Measurements from ENCODE around the gene NAIP. TPM values are rescaled to one million over a fixed set of nuclear protein-coding genes. Genes with fewer than 3 reads are reported as not detected.
"Not testable (repeated sequence)": the region's sequence is repeated elsewhere in the genome, so short reads cannot be mapped to it uniquely, and the experiment has no call there.

Gene NAIP
- total and polyA plus RNA-seq, 10 of the 15 experiments (the other 5 are each of a cell fraction or from before 2014, with no cell fraction given), result 1.8 to 6.4 (median 3.8) TPM

GRCh38 chr5:70984882-70985281 lies 40.3 kb downstream of the NAIP start:
- SMC1A ChIA-PET (ENCODE audit: uncharacterized antibody, unreplicated experiment); FAIRE-seq; H3K4me1 ChIP-seq (ENCODE audit: control insufficient read depth, insufficient read depth, low read length); DNase-seq (ENCODE audit: low read depth, low spot score); H2AFZ ChIP-seq (ENCODE audit: control insufficient read depth, low read depth, low read length); ATAC-seq; H3K79me2 ChIP-seq (ENCODE audit: control insufficient read depth, insufficient read depth, low read length); H3K27ac ChIP-seq (ENCODE audit: control insufficient read depth, insufficient read depth); intact Hi-C loops (cut with micrococcal nuclease; ENCODE audit: unreplicated experiment); H4K20me1 ChIP-seq (ENCODE audit: control insufficient read depth, insufficient read depth); POLR2A ChIA-PET; CTCF ChIA-PET; in situ Hi-C loops (cut with MboI); H3K27me3 ChIP-seq (replicated peaks in 1 of 2; ENCODE audit: control insufficient read depth in 2 of 2, insufficient read depth in 2 of 2, low read length in 1 of 2); RAD21 ChIA-PET (ENCODE audit: unreplicated experiment); H3K9ac ChIP-seq (ENCODE audit: control insufficient read depth, insufficient read depth, low read length); H3K9me3 ChIP-seq (replicated peaks; ENCODE audit: control insufficient read depth, insufficient read depth, low read length); H3K4me3 ChIP-seq; H3K4me2 ChIP-seq (ENCODE audit: control insufficient read depth, insufficient read depth); H3K36me3 ChIP-seq (ENCODE audit: control insufficient read depth in 2 of 2, insufficient read depth in 2 of 2, low read length in 1 of 2): not testable (repeated sequence)
- WGBS (ENCODE audit: insufficient coverage, insufficient replicate concordance, low lambda C conversion rate, missing lambda C conversion rate), result no CpG with 5 or more reads among the region's 10 CpGs
- BruUV-seq (replicated peaks), result TSS peak; percentile 70

GRCh38 chr5:70967220-70967619 lies 57.9 kb downstream of the NAIP start:
- BruUV-seq (replicated peaks); H4K20me1 ChIP-seq (ENCODE audit: control insufficient read depth, insufficient read depth); in situ Hi-C loops (cut with MboI); intact Hi-C loops (cut with micrococcal nuclease; ENCODE audit: unreplicated experiment); POLR2A ChIA-PET; H2AFZ ChIP-seq (ENCODE audit: control insufficient read depth, low read depth, low read length); H3K4me3 ChIP-seq; H3K27me3 ChIP-seq (replicated peaks in 1 of 2; ENCODE audit: control insufficient read depth in 2 of 2, insufficient read depth in 2 of 2, low read length in 1 of 2); DNase-seq (ENCODE audit: low read depth, low spot score); ATAC-seq; H3K79me2 ChIP-seq (ENCODE audit: control insufficient read depth, insufficient read depth, low read length); FAIRE-seq; CTCF ChIA-PET; SMC1A ChIA-PET (ENCODE audit: uncharacterized antibody, unreplicated experiment); H3K36me3 ChIP-seq (ENCODE audit: control insufficient read depth in 2 of 2, insufficient read depth in 2 of 2, low read length in 1 of 2); H3K9me3 ChIP-seq (replicated peaks; ENCODE audit: control insufficient read depth, insufficient read depth, low read length); H3K4me2 ChIP-seq (ENCODE audit: control insufficient read depth, insufficient read depth); RAD21 ChIA-PET (ENCODE audit: unreplicated experiment); H3K27ac ChIP-seq (ENCODE audit: control insufficient read depth, insufficient read depth); H3K9ac ChIP-seq (ENCODE audit: control insufficient read depth, insufficient read depth, low read length); H3K4me1 ChIP-seq (ENCODE audit: control insufficient read depth, insufficient read depth, low read length): not testable (repeated sequence)
- WGBS (ENCODE audit: insufficient coverage, insufficient replicate concordance, low lambda C conversion rate, missing lambda C conversion rate), result no CpG with 5 or more reads among the region's 7 CpGs

- FAIRE-seq; SMC1A ChIA-PET (ENCODE audit: uncharacterized antibody, unreplicated experiment); BruUV-seq (replicated peaks): not testable (repeated sequence)
These were observed 60.6 kb downstream of the NAIP start for GRCh38 chr5:70964531-70964930.

GRCh38 chr5:70953068-70953467 lies 72.1 kb downstream of the NAIP start:
- BruUV-seq (replicated peaks); H3K79me2 ChIP-seq (ENCODE audit: control insufficient read depth, insufficient read depth, low read length); H3K9me3 ChIP-seq (replicated peaks; ENCODE audit: control insufficient read depth, insufficient read depth, low read length); RAD21 ChIA-PET (ENCODE audit: unreplicated experiment); DNase-seq (ENCODE audit: low read depth, low spot score); intact Hi-C loops (cut with micrococcal nuclease; ENCODE audit: unreplicated experiment); H3K36me3 ChIP-seq (ENCODE audit: control insufficient read depth in 2 of 2, insufficient read depth in 2 of 2, low read length in 1 of 2); H3K27me3 ChIP-seq (replicated peaks in 1 of 2; ENCODE audit: control insufficient read depth in 2 of 2, insufficient read depth in 2 of 2, low read length in 1 of 2); H3K4me1 ChIP-seq (ENCODE audit: control insufficient read depth, insufficient read depth, low read length); POLR2A ChIA-PET; in situ Hi-C loops (cut with MboI); H3K9ac ChIP-seq (ENCODE audit: control insufficient read depth, insufficient read depth, low read length); ATAC-seq; H4K20me1 ChIP-seq (ENCODE audit: control insufficient read depth, insufficient read depth); FAIRE-seq; H2AFZ ChIP-seq (ENCODE audit: control insufficient read depth, low read depth, low read length); H3K4me3 ChIP-seq; CTCF ChIA-PET; H3K27ac ChIP-seq (ENCODE audit: control insufficient read depth, insufficient read depth); H3K4me2 ChIP-seq (ENCODE audit: control insufficient read depth, insufficient read depth); SMC1A ChIA-PET (ENCODE audit: uncharacterized antibody, unreplicated experiment): not testable (repeated sequence)
- WGBS (ENCODE audit: insufficient coverage, insufficient replicate concordance, low lambda C conversion rate, missing lambda C conversion rate), result over 99% methylated on average over 6 of the region's 10 CpGs

More at GRCh38 chr5:70964531-70964930, 60.6 kb downstream of the NAIP start:
- H2AFZ ChIP-seq (ENCODE audit: control insufficient read depth, low read depth, low read length); CTCF ChIA-PET; H3K4me1 ChIP-seq (ENCODE audit: control insufficient read depth, insufficient read depth, low read length); RAD21 ChIA-PET (ENCODE audit: unreplicated experiment); H3K4me2 ChIP-seq (ENCODE audit: control insufficient read depth, insufficient read depth); H3K4me3 ChIP-seq; H4K20me1 ChIP-seq (ENCODE audit: control insufficient read depth, insufficient read depth); DNase-seq (ENCODE audit: low read depth, low spot score); H3K27ac ChIP-seq (ENCODE audit: control insufficient read depth, insufficient read depth); intact Hi-C loops (cut with micrococcal nuclease; ENCODE audit: unreplicated experiment); ATAC-seq; H3K9ac ChIP-seq (ENCODE audit: control insufficient read depth, insufficient read depth, low read length); H3K9me3 ChIP-seq (replicated peaks; ENCODE audit: control insufficient read depth, insufficient read depth, low read length); POLR2A ChIA-PET; H3K36me3 ChIP-seq (ENCODE audit: control insufficient read depth in 2 of 2, insufficient read depth in 2 of 2, low read length in 1 of 2); in situ Hi-C loops (cut with MboI); H3K27me3 ChIP-seq (replicated peaks in 1 of 2; ENCODE audit: control insufficient read depth in 2 of 2, insufficient read depth in 2 of 2, low read length in 1 of 2); H3K79me2 ChIP-seq (ENCODE audit: control insufficient read depth, insufficient read depth, low read length): not testable (repeated sequence)
